22Rv1 (cell line): ENCODE data around the gene NFASC.

Experiments used
- H3K27ac ChIP-seq: fragments of 450-650 bp; 2 replicates; pipeline ENCODE4 v1.5.1; 2017
- ZFX ChIP-seq: fragments of 450-650 bp; IDR thresholded peaks from 2 replicates; pipeline ENCODE4 v1.6.1; 2017; ENCODE audit warnings: antibody characterized with exemption, borderline replicate concordance
- TF ChIP-seq, protein P1 (sequence below): fragments of 450-650 bp; IDR thresholded peaks from 2 replicates; pipeline ENCODE4 v1.5.1; 2017; ENCODE audit warnings: mild to moderate bottlenecking

Gene NFASC

DNA sequence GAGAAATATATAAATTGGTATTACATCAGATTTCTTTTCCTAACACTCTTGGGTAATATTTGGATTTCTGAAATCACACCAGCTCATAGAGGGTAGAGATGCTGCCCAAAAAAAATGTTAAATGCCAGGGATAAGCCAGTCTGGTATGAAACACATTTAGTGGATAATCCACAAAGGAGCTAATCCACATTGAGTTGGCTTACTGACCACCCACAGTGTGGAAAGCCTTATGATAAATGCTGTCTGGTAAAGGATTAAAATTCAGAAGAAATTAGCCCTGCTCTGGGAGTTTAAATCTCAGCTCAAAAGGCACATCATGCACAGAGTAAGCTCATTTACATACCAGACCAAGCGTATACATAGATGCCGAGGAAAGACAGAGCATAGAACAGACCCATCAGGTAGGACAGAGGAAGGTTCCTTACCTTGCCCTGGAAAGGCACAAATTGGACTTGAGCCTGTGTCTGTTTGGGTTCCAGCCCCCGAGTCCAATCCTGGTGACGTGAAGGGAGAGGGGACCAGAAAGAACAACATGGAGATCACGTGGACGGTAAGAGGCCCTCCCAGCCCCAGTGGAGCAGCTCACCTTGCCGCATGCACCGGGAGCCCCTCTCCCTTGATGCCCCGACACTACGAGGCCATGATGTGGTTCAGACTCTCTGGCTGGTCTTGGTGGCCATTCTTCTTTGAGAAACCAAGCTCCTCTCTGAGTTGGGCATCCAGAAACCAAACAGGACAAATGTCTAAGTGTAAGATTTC is 109.4 kb downstream of the NFASC start:
- TF ChIP-seq ZFX: no peak
- TF ChIP-seq, protein P1, sequence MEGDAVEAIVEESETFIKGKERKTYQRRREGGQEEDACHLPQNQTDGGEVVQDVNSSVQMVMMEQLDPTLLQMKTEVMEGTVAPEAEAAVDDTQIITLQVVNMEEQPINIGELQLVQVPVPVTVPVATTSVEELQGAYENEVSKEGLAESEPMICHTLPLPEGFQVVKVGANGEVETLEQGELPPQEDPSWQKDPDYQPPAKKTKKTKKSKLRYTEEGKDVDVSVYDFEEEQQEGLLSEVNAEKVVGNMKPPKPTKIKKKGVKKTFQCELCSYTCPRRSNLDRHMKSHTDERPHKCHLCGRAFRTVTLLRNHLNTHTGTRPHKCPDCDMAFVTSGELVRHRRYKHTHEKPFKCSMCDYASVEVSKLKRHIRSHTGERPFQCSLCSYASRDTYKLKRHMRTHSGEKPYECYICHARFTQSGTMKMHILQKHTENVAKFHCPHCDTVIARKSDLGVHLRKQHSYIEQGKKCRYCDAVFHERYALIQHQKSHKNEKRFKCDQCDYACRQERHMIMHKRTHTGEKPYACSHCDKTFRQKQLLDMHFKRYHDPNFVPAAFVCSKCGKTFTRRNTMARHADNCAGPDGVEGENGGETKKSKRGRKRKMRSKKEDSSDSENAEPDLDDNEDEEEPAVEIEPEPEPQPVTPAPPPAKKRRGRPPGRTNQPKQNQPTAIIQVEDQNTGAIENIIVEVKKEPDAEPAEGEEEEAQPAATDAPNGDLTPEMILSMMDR: no peak

DNA sequence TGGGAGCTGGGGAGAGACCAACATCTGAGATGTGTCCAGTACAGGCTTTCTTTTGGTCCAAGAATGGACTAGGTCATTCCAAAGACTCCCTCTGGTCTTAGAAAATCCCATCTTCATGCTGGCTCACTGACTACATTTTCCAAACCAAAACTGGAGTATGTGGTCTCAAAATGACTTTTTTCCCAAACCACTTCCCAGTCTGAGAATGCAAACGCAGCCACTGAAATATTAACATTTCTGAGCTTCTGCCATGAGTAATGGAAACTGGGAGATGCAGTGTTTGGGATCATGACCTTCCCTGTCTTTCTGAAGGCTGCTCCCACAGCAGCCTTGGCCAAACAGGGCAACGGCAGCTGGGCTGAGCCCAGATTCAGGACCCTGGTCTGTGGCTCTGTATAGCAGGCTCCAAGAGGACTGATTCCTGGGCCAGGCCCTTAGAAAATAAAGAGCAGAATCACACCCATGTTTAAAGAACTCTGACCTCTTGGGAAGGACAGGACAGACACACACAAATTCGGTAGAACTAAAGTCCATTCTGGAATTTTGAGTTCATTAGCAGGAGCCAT is 110.3 kb downstream of the NFASC start:
- no peak overlapping the region for H3K27ac ChIP-seq
- no peak for TF ChIP-seq ZFX
- TF ChIP-seq, protein P1: no peak

More for the DNA sequence above, 109.4 kb downstream of the NFASC start:
- H3K27ac ChIP-seq: no peak overlapping the region

DNA sequence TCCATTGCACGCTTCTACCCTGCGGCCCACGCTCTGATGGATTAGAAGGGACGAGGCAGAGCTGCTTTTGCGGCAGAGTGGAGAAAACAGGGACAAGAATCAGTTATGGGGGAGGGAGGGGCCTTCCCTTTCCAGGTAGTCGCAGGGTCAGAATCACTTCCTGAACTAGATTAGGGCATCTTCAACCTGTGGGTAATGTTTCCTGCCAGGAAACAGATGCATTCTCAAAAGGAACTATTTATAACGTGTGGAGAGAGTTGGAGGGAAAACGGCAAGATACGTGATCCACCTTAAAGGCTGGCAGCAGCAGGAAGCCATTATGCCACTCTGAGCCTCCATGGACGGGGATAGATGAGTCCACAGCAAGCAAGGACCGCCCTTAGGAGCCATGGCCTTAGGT is 112.5 kb downstream of the NFASC start:
- no peak overlapping the region for H3K27ac ChIP-seq
- TF ChIP-seq, protein P1: no peak
- TF ChIP-seq ZFX: no peak

DNA sequence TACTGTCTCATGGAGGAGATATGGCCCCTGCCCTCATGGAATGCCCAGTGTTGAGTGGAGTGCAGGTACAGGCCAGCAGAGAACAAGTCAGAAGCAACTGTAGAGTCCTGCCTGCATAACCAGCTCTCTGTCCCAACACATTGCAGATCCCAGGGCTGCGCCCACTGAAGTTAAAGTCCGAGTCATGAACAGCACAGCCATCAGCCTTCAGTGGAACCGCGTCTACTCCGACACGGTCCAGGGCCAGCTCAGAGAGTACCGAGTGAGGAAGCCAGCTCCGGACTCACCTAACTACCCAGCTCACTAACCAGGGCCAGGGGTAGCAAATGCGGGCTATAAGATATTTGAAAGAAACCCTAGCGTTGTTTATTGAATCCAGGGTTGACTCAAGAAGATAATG is 113.2 kb downstream of the NFASC start:
- no peak for TF ChIP-seq ZFX
- TF ChIP-seq, protein P1: no peak
- no peak overlapping the region for H3K27ac ChIP-seq

DNA sequence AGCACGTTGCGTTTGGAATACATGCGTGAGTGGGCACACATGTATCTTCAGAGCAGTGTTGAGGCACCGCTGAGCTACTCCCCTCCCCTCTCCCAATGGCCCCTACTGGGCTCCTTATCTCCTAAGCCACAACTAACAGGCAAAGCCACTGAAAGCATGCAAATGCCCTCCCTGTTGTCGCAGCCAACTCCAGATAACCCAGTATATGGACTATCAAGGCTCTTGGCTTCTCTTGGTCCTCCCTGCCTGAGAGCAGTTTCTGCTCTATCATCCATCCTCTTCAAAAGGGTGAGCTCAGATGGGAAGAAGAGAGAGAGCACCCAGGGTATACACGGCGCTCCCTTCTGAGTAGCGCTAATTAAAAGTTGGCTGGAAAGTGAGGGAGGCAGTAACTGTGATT is 113.8 kb downstream of the NFASC start:
- H3K27ac ChIP-seq: no peak overlapping the region
- TF ChIP-seq ZFX: no peak
- TF ChIP-seq, protein P1: no peak

DNA sequence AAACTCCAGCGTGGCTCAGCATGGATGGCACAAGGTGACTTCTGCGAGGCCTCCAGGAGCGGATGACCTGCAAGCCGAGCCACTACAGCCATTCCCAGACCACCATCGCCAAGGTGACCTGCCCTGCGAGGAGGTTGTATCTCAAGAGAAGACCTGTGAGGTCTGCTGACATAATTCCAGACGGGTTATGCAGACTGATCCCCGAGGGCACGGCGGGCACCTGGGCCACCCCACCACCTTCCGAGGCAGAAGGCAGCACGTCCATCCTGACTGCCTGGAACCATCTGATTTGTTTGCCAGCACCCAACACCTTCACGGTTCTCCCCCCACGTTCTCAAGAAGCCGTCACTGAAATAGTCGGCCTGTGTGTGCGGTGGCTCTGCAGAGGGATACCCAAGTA is 115.5 kb downstream of the NFASC start:
- H3K27ac ChIP-seq: no peak overlapping the region
- TF ChIP-seq, protein P1: no peak
- no peak for TF ChIP-seq ZFX

DNA sequence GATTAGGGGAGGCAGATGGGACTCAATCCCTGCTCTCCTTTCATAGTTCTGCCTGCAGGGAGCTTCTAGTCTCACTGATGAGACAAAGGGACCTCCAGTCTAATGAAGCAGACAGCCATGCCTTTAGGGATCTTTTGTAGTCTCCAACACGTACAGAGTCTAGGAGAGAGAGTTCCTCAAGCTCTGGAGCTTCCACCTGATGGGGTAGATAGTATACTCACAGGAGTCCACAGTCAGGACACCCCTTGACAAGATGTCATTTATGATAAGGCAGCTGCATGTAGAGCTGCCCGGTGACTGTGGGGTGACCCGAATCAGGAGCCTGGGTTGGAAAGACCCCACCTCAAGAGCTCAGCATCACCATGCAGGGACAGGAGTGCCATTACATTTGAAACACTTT is 117.0 kb downstream of the NFASC start:
- TF ChIP-seq ZFX: no peak
- TF ChIP-seq, protein P1: no peak
- H3K27ac ChIP-seq: no peak overlapping the region
